Adrenal gland (tissue), 5 donors: Measurements from ENCODE around the gene SV2C.

Experiments
- POLR2A ChIP-seq, 2 donors: fragments of 450-650 bp; IDR thresholded peaks; one replicate each; pipeline ENCODE4 v1.6.1; 2017; ENCODE audit warnings: antibody characterized with exemption in 2 of 2, mild to moderate bottlenecking in 2 of 2, moderate library complexity in 1 of 2
- TF ChIP-seq, protein P1 (sequence below), 6 experiments: fragments of 450-650 bp in 4 of 6; fragments of 200-600 bp in 2 of 6; sonication (generic) in 1 of 6; IDR thresholded peaks; 1 replicate in 5 of 6; 2 replicates in 1 of 6; pipeline versions ENCODE4 v1.5.1 to v1.8.0; 2016 to 2021; ENCODE audit warnings: antibody characterized with exemption in 6 of 6, mild to moderate bottlenecking in 2 of 6, moderate library complexity in 1 of 6
- donor health status: DM: no; HTN: no; CAD: no.

- TF ChIP-seq, protein P1, sequence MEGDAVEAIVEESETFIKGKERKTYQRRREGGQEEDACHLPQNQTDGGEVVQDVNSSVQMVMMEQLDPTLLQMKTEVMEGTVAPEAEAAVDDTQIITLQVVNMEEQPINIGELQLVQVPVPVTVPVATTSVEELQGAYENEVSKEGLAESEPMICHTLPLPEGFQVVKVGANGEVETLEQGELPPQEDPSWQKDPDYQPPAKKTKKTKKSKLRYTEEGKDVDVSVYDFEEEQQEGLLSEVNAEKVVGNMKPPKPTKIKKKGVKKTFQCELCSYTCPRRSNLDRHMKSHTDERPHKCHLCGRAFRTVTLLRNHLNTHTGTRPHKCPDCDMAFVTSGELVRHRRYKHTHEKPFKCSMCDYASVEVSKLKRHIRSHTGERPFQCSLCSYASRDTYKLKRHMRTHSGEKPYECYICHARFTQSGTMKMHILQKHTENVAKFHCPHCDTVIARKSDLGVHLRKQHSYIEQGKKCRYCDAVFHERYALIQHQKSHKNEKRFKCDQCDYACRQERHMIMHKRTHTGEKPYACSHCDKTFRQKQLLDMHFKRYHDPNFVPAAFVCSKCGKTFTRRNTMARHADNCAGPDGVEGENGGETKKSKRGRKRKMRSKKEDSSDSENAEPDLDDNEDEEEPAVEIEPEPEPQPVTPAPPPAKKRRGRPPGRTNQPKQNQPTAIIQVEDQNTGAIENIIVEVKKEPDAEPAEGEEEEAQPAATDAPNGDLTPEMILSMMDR (IDR thresholded peaks at IDR 0.05): no peak
- TF ChIP-seq POLR2A (IDR thresholded peaks at IDR 0.05): no peak
Measured at GRCh38 chr5:76230711-76231285, 147.6 kb downstream of the SV2C start.
